GM18909 (cell line): Measurements from ENCODE around the gene CTBP1.
"Not testable (repeated sequence)": the region's sequence is repeated elsewhere in the genome, so short reads cannot be mapped to it uniquely, and the experiment has no call there.

ENCODE experiments used
- ATAC-seq: cut with Tn5 transposase; IDR thresholded peaks from one replicate; pipeline ENCODE4 v1.9.1; 2021; ENCODE audit warnings: mild to moderate bottlenecking; ENCODE audit not compliant: unreplicated experiment, poor library complexity

Gene CTBP1

DNA sequence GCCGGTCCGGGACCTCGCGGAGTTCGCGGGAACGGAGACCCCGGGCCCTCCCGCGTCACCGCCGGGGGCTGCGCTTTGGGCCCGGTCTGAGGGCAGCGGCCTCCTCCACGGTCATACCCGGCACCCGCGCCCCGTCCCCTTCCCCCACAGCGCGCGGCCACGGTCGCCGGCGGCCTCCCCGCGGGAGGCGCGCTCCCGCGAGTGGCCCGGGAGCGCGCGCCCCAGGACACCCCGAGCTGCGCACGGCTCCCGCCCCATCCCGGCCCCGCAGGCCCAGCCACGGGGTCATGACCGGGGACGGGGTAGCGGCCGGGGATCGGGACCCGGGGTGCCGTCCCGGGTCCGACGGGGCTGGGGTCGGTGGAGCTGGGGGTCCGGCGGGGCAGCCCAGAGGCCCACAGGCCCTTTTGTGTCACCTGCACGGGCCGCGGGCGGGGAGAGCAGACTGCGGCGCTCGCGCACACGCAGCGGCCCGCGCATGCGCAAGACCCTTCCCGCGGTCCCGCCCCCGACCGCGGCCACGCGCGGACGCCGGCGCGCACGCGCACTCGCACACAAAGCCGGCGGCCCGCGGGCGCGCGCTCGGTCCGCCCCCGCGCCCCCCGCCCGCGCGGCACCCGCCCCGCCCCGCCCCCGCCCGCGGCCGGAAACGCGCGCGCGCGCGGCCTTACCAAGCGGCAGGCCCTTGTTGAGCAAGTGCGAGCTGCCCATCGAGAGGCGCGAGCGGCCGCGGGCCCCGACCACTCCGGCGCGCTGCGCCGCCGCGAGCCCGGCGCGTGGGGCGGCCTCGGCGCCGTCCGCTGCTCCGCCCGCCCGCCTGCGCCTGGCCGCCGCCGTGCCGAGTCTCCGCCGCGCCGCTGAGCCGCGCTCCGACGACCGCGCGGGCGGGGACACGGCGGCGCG, at the start of gene CTBP1:
CTBP1 (minus strand) TSS at position 886 of the 903 bp plus-strand sequence. CDS start 7,799 bp downstream, outside the sequence.
- ATAC-seq: peak; percentile 46

DNA sequence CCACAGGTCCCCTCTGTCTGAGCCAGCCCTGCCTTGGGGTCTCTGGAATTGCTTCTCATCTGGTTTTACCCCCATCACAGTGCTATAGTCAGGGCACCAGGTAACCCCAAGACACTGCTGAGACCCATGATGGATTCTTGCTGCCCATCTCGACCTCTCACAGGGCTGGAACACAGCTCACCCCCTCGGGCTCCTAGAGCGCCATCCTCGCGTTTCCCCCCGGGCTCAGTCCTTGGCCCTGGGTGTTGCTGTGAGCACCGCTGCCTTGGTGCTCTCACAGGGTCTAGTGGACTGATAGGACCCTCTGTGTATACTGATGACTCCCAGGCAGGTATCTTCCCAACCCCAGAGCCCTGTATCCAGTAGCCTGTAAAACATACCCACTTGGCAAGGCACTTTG, 49.5 kb upstream of the CTBP1 start:
- ATAC-seq: no peak

DNA sequence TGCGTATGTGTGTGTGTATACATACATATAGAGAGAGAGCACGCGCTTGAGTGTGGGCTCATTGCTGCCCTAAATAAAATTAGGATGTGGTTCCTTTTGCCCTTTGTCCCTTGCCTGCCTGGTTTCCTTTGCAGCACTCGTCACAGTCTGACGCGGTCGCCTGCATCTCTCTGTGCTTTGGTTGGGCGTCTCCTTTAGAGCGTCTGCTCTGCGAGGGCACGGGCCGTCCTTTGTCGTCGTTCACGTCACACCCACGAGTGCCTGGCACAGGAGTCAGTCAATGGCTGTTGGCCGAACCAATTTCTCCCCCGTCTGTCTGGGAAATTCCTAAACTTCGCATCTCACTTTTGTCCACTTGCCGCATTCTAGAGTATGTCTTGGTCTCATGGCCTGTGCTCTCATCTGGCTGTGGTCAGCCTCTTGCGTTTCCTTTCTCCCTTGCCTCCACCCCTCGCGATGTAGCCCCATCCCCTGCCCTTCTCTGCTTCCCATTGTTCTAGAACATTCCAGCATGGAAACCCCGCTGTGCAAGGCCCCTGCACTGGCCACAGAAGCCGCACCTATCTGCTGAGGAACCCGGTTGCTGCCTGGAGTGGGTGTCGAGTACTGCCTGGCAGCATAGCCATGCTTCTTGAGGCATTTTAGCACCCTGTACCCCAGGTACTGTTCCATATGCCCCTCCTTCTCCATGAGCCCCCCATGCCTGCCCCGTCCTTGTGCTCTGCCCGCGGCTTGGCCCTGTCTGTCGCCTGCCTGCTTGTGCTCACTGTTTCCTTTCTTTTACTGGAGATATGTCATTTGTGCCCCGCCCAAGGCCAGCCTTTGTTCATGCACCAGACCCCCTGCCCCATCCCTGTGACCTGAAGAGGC, 48.8 kb upstream of the CTBP1 start:
- ATAC-seq: no peak

DNA sequence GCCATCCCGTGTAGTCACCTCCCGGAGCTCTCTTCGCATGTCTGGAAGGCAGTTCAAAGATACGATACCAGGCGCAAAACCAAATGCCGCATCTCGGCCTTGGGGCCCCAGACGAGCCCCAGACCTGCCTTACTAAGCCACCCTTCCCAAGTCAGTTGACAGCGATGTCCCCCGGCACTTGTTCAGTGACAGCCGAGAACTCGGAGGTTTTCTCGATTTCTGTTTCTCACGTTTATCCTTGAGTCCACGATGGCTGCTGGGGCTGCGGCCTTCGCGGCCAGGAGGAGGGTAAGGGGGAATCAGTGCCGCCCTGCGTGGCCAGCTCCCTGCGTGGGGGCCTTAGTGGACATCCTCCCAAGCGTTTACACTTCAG, 48.1 kb upstream of the CTBP1 start:
- ATAC-seq: no peak

DNA sequence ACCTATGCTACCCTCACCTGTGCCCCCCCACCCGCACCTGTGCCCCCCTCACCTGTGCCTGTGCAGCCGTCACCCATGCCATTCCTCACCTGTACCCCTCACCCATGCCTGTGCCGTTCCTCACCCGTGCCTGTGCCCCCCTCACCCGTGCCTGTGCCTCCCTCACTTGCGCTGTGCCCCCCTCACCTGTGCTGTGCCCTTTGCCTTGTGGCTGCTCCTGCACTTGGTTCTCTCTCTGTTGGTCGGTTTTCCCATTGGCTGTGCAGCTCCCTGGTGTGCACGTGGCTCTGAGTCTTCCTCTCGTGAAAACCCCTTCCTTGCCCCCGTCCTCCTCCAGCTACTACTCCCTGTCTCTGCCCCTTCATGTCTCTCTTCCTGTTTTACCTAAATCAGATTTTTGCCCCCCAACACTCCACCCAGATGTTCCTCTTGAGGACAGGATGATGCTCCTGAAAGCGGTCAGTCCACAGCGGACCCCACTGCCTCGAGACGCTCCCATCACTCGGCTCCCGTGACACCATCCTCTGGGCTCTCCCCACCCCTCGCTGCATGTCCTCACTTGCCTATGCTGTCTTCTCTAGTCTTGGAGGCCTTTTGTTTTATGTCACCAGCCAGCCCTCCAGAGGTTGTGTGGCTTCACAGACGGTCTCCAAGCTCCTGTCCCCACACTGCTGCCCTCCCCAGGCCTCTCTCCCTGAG, 47.5 kb upstream of the CTBP1 start:
- ATAC-seq: no peak

DNA sequence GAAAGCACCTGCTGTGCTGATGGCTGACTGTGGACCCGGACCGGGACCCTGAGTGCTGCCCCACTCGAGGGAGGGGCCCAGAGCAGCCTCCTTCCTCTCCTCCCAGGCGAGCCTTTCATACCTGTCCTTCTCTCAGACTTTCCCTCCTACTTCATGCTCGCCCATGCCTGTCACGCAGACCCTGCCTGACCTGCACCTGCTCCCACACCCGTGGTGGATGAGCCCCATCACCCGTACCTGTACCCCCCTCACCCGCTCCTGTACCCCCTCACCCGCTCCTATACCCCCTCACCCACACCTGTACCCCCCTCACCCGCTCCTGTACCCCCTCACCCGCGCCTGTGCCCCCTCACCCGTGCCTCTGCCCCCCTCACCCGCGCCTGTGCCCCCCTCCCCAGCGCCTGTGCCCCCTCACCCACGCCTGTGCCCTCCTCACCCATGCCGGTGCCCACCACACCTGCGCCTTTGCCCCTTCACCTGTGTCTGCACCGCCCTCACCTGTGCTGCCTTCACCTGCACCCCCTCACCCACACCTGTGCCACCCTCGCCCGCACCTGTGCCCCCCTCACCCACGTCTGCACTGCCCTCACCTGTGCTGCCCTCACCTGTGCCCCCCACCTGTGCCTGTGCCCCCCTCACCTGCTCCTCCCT, 46.6 kb upstream of the CTBP1 start:
- no peak for ATAC-seq

DNA sequence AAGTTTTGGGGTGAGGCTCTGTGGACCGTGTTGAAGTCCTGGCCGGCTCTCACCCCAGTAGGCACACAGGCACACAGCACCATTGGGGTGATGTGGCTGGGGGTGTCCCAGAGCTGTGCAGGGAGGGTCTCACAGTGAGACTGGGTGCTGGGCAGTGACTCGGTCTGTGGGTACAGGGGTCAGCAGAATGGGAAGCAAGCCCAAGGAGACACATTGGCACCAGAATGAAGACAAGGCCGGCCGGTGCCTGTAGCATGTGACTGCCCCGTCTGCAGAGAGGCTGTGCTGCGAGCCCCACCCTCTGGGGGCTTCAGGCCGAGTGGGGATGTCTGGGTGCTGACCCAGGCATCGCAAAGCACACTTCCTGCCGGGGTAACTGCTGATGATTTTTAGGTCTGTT, 46.0 kb upstream of the CTBP1 start:
- ATAC-seq: no peak

DNA sequence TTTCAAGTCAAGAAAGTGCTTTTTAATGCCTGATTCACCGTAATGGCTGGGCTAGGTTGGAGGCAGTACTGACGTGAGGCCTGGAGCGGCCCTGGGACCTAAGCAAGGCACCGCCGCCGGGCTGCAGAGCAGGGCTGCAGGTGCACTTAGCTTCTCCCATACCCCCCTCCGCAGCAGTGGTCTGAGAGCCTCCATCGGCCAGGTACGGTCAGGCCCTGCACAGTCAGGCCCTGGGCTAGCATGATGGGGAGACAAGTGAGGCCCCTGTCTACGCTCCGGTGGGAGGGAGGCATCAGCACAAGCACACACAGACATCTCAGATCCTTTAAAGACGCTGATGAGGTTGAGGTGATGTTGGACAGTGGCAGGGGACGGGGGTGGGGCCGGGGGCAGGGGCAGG, 45.5 kb upstream of the CTBP1 start:
- ATAC-seq: no peak

DNA sequence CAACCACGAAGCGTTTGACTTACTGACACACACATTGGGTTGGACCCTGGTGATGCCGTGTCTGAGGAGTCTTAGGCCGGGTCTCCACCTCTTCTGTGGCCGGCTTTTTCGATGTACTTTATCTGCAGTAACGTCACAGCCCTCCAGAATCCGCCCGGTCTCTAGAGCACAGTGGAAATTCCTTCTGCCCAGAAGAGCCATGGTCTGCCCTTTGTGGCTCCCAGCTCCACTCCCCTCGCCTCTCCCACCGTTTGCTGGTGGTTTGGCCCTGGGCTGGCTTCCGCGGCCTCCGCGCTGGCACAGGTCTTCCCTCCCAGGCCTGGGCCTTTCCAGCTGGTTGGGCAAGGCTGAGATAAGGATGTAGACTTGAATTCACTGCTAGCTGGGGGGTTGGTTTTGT, 45.1 kb upstream of the CTBP1 start:
- ATAC-seq: no peak

DNA sequence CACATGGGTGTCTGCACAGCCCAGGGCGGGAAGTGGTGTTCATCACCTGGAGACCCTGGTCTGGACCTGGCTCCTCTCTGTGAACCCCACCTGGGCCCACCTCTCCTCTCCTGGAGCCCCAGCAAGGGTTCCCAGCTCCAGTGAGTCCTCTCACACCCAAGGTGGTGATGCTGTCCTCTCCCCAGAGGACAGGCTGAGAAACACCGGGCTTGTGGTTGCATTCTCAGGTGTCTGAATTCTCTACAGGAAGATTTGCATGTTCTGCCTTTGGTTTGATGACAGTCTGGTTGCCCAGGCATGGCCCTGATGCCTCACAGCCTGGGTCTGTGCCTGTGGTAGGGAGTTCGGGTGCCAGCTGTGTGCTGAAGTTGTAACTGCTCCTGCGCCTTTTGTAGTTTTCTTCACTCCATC, 44.6 kb upstream of the CTBP1 start:
- no peak for ATAC-seq

DNA sequence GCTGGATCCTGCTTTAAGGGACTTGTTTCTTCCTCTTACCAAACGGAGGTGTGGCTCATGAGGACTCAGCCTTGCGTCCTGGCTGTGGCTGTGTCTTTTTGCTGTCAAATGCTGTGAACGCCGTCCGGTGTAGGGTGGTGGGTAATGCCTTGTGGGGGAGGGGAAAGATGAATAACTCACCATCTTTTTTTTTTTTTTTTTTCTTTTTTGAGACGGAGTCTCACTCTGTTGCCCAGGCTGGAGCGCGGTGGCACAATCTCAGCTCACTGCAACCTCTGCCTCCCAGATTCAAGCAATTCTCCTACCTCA, 43.7 kb upstream of the CTBP1 start:
- not testable (repeated sequence) for ATAC-seq

DNA sequence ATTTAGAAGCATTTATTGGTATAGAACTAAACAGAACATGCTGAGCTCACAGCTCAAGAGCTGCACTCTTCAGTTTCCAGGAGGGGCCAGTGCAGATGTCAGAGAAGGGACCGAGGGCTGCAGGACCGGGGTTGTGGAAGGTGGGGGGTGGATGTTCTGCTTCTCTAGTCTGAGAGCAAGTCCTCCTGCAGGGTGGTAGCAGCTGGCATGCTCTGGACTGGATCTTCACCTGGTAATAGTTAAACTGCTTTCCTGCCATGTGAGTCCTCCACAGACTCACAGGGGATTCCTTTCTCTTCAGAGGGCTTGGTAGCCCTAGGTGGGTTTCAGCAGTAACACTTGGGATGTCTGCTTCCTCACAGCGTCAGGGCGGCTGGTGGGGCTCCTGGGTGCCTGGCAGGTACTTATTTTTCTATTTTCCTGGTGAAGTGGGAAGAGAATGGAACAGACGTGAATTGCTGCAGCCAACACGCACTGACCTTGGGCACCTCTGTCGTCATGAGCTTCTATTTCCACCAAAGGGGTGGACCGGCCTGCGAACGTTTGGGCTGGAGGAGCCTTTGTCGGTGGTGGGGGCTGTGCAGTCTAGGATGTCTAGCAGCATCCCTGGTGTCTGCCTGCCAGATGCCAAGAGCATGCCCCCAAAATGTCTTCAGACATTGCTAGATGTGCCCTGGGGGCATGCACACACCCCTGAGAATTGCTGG, 43.2 kb upstream of the CTBP1 start:
- ATAC-seq: no peak

DNA sequence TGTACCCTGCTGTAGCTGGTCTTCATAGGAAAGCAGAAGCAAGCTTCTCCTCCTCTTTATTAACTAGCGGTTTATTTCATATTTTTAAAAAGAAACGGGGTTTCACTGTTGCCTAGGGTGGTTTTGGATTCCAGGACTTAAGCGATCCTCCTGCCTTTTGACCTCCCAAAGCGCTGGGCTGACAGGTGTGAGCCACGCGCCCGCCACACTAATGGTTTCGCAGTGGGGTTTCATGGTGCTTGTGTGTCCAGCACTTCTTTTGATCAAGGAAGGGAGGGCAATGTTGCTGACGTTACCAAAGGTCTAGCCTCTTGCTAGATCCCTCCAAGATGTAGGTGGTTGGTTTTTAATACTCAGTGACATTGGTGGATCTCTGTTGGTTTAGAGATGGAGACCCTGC, 42.2 kb upstream of the CTBP1 start:
- no peak for ATAC-seq

DNA sequence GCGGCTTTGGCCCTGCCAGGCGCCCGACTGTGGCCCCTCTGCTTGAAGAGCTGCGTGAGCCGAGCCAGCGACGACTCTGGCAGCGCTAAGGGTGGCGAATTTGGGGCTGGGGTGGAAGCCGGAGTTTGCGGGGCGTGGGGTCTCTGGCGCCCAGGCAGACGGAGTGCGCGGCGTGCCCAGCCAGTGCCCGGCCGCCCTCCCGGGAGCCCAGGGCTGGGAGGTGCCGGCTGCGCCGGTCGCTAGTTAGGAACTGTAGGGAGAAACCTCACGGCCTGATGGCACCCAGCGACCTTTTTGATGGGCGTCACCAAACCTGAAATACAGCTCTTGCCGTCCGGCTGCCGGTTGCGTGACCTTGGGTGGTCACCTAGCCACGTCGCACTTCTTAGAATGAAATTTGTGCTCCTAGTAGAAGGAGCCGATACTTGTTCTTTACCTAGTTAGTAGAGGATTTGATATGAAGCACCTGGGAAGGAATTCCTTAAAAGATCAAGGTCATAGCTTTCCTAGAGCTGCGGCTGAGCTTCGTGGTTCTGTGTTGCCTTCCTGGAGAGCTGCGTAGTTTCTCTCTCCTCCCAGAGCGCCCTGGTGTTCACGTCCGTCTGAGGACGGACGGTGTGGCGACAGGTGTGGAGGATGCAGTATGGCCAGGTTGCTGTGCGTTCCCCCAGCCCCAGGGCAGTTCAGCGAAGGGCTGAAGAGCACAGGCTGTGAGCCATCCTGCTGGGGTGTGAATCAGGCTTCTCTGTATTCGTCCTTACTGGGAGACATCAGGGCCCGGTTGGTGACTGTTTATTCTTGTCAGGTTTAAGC, 41.4 kb upstream of the CTBP1 start:
- ATAC-seq: peak; percentile 17

DNA sequence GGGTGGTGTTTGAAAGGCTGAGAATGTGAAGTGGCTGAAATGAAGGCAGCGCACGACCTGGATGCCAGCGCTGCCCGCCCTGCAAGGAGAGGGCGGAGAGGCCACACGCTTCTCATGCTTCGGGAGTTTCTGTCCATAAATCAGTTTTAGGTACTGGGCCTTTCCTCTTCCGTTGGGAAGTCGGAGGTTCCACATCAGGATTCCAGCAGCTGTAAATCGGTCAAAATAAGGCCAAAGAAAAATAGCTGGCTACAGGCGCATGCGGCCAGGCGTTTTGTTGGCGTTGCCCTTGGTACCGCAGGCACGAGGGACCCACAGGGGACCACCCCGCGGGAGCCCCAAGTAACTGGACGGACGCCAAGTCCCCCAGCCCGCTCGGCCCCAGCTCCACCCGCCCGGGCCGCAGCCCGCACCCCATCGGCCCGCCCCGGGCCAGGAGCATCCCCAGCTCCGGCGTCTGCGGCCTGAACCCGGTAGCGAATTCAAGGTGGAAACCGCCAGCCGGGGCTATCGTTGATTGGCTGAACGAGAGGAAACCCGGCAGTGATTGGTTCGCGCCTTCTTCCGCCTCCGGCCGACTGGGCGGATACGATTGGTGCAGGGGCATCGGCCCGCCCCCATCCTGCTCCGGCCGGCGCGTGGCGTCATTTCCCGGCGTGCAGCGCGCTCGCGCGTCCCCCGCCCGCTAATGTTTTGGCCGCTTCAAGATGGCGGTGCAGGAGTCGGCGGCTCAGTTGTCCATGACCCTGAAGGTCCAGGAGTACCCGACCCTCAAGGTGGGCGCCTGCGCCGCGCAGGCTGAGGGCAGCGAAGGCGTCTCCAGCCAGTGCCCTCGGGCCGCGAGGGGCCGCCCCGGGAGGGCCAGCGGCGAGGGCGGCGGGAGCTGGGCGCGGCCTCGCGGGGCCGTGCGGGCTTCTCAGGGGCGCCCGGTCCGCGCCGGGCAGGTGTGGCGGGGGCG, 40.6 kb upstream of the CTBP1 start, which contains the start of gene MAEA:
MAEA (plus strand) TSS at position 685 of the 958 bp plus-strand sequence; CDS start at position 708, 23 bp downstream.
- peak; percentile 93 for ATAC-seq

DNA sequence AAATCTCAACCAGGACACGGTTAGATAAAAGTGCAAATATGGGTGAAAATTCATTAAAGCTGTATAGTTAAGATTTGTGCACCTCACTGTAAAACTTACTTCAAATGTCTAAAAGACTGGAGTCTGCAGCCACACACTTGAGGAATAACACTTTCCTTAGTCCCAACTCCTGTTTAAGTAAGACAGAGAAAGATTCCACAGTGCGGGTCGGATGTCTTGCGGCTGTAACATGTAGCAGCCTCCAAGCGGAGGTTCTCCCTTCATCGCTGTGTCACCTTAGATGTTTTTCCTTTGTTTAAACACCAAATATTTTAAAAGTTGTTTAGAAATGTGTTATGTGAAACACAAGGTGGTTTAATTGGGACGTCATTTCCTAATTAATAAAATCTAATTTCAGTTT, 39.9 kb upstream of the CTBP1 start:
- no peak for ATAC-seq

DNA sequence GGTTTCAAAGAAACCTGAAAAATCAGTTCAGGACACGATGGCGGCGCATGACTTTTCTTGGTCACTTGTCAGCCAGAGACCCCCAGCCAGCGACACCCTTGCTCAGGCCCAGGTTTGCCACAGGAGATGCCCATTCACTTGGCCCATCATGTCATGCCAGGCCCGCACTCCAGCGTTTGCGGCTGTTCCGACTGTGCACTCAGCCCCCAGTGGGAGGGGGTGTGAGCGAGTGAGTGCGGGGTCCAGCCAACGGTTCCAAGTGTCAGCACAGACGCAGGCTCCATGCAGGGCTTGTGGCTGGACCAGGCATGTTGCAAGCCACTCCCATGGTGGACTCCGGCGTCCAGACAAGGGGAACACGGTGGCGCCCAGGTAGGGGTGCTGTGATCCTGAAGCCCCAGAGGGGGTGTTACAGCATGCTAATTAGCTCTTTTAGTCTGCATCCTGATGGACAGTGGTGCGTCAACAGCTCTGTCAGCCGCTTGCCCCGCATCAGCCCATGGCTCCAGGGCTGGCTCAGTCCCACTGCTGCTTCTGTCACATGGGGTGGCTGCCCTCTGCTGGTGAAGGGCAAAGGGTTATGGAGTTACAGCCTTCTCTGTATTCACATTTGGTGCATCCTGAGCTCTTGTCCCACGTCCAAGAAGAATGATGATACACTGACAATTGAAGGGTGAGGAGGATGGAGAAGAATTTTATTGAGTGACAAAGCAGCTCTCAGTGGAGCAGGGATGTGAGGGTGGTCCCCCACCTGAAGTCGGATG, 37.0 kb upstream of the CTBP1 start:
- ATAC-seq: no peak
